Heart left ventricle (tissue), 13 donors: ENCODE measurements around the gene SPARC.

Source experiments
- CTCF ChIP-seq, 12 donors: fragments of 200-600 bp; sonication (generic) in 4 of 12; IDR thresholded peaks; one replicate each; pipeline versions ENCODE4 v1.5.0 to v1.8.0; 2018 to 2022; ENCODE audit warnings: antibody characterized with exemption in 12 of 12, mild to moderate bottlenecking in 5 of 12
- POLR2A ChIP-seq, 2 donors: fragments of 450-650 bp; IDR thresholded peaks; one replicate each; pipeline ENCODE4 v1.6.1; 2017; ENCODE audit warnings: antibody characterized with exemption in 2 of 2, mild to moderate bottlenecking in 2 of 2, moderate library complexity in 2 of 2
- donor health status: ischemic (EF 13 %, LVEDD 7.1; RV severe dilation, severe dysfunction).
- donor health status: DM: no; HTN: yes; CAD: no.
- donor health status: DM: no; HTN: no; CAD: no.
- donor health status: ischemic (EF 25% LVEDD 6.9; RV normal size, moderate dysfunction).
- donor health status: ischemic (EF 25% LVEDD 5.7; RV mildly dilated, moderate dysfunction).
- donor health status: ischemic (EF 35%, LVEDD 5.7; RV mildly dilated, moderate dysfunction).
- donor health status: nonischemic (EF 11% LVEDD 7.7; RV severe dilation, severe dysfunction).
- donor health status: DM: yes; HTN: yes; CAD: no.
- donor health status: PGD.
- donor health status: ischemic (EF 29% LVEDD 5.4; RV normal size, mild dysfunction).
- donor health status: nonischemic (EF 23%, LVEDD 6.1; RV moderate dilation, normal function).

GRCh38 chr5:151699071-151699901 lies 12.6 kb upstream of the SPARC start:
- TF ChIP-seq CTCF (IDR thresholded peaks at IDR 0.05): no peak
- no peak for TF ChIP-seq POLR2A (IDR thresholded peaks at IDR 0.05)
